ENCODE data around the gene TP53I13. TPM values are rescaled to one million over a fixed set of nuclear protein-coding genes. Genes with fewer than 3 reads are reported as not detected.
A peak's percentile ranks its signal among the peaks of the same experiment; 100 is the strongest.

The TP53I13 gene
- total and polyA plus RNA-seq, 2 experiments from 2014 or later = 104 to 105 TPM

- H3K4me1 ChIP-seq (ENCODE audit: low read depth) = peaks cover 8% of the 10 kb centered on the region
- DNase-seq (ENCODE audit: low read depth in 1 of 2, low spot score in 1 of 2) = no peak
- H3K4me3 ChIP-seq = no peak overlapping the region
- no peak overlapping the region for H3K27ac ChIP-seq
- peaks cover 10% of the 10 kb centered on the region for H3K36me3 ChIP-seq
- H3K27me3 ChIP-seq = no peaks in the 10 kb centered on the region
- H3K9me3 ChIP-seq (ENCODE audit: low read depth) = no peaks in the 10 kb centered on the region
- no peak for TF ChIP-seq CTCF (IDR thresholded peaks at IDR 0.05; ENCODE audit: low read depth, low read length)
Observed at GRCh38 chr17:29577001-29577370, 8.5 kb downstream of the TP53I13 start.

GRCh38 chr17:29577385-29578211 is 9.1 kb downstream of the TP53I13 start:
- TF ChIP-seq CTCF (IDR thresholded peaks at IDR 0.05; ENCODE audit: low read depth, low read length) = no peak
- Histone ChIP-seq H3K4me3 (no peak overlapping the region), H3K9me3 (ENCODE audit: low read depth) (no peaks in the 10 kb centered on the region), H3K36me3 (peaks cover 10% of the 10 kb centered on the region), H3K27me3 (no peaks in the 10 kb centered on the region), H3K4me1 (ENCODE audit: low read depth) (peaks cover 5% of the 10 kb centered on the region), H3K27ac (no peak overlapping the region)
- peak in 1 of 2 donors; percentile 71 for DNase-seq (ENCODE audit: low read depth in 1 of 2, low spot score in 1 of 2)

- no peaks in the 10 kb centered on the region for H3K27me3 ChIP-seq
- H3K4me3 ChIP-seq = no peak overlapping the region
- TF ChIP-seq CTCF (IDR thresholded peaks at IDR 0.05; ENCODE audit: low read depth, low read length) = no peak
- H3K27ac ChIP-seq = no peak overlapping the region
- H3K4me1 ChIP-seq (ENCODE audit: low read depth) = no peaks in the 10 kb centered on the region
- H3K9me3 ChIP-seq (ENCODE audit: low read depth) = no peaks in the 10 kb centered on the region
- H3K36me3 ChIP-seq = peaks cover 6% of the 10 kb centered on the region
- no peak for DNase-seq (ENCODE audit: low read depth in 1 of 2, low spot score in 1 of 2)
Observed at GRCh38 chr17:29578626-29579485, 10.4 kb downstream of the TP53I13 start.

GRCh38 chr17:29579866-29580771 is 11.6 kb downstream of the TP53I13 start:
- Histone ChIP-seq H3K9me3 (ENCODE audit: low read depth) (no peaks in the 10 kb centered on the region), H3K4me3 (no peak overlapping the region), H3K4me1 (ENCODE audit: low read depth) (peaks cover 4% of the 10 kb centered on the region), H3K36me3 (peaks cover 6% of the 10 kb centered on the region), H3K27ac (no peak overlapping the region), H3K27me3 (no peaks in the 10 kb centered on the region)
- DNase-seq (ENCODE audit: low read depth in 1 of 2, low spot score in 1 of 2) = peak; percentile 78 to 82
- TF ChIP-seq CTCF (IDR thresholded peaks at IDR 0.05; ENCODE audit: low read depth, low read length) = peak; percentile 83

Data from cardiac muscle cell (in vitro differentiated cells and primary cell).